Colonic mucosa (tissue), 4 donors: ENCODE measurements around the gene SLX9. TPM values are rescaled to one million over a fixed set of nuclear protein-coding genes. Genes with fewer than 3 reads are reported as not detected.

Experiments
- DNase-seq: peaks from one replicate; pipeline ENCODE4 v3.0.0-alpha.2; 2020
- H3K27ac ChIP-seq: fragments of 200-600 bp; one replicate; pipeline ENCODE4 v1.8.0; 2021
- H3K27me3 ChIP-seq: fragments of 200-600 bp; one replicate; pipeline ENCODE4 v1.8.0; 2021
- H3K36me3 ChIP-seq: fragments of 200-600 bp; one replicate; pipeline ENCODE4 v1.8.0; 2021
- H3K4me1 ChIP-seq: fragments of 200-600 bp; one replicate; pipeline ENCODE4 v1.8.0; 2021; ENCODE audit warnings: mild to moderate bottlenecking
- H3K4me3 ChIP-seq: fragments of 200-600 bp; one replicate; pipeline ENCODE4 v1.8.0; 2021
- H3K9ac ChIP-seq, 2 donors: one replicate each; pipeline ENCODE4 v1.7.0; 2013; ENCODE audit warnings: control low read depth in 2 of 2, low read depth in 2 of 2, low read length in 2 of 2
- H3K9me3 ChIP-seq: fragments of 200-600 bp; one replicate; pipeline ENCODE4 v1.8.0; 2021
- intact Hi-C: fragments of 100-400 bp; cut with DNase I; formaldehyde crosslinking; loops from one replicate; pipeline ENCODE4 v1.14.1; 2022
- total RNA-seq, 2 donors: library from RNA; stranded (reverse); fragmentation: NEBNext Ultra II Directional in 1 of 2; extraction: Animal tissue kit (Norgen Biotek cat#: 25700) in 1 of 2; gene quantifications; one replicate each; pipeline ENCODE4 v1.2.1, GENCODE V29; 2021
- TF ChIP-seq, protein P1 (sequence below): fragments of 200-600 bp; IDR thresholded peaks from one replicate; pipeline ENCODE4 v1.8.0; 2022; ENCODE audit warnings: antibody characterized with exemption, mild to moderate bottlenecking
- donor health status: healthy.
- donor health status: DM: no; HTN: no; CAD: no.
- donor health status: DM: no; HTN: no; CAD: no.

The SLX9 gene
- total RNA-seq, 2 donors from 2014 or later, result 30.6 to 50.1 TPM

DNA sequence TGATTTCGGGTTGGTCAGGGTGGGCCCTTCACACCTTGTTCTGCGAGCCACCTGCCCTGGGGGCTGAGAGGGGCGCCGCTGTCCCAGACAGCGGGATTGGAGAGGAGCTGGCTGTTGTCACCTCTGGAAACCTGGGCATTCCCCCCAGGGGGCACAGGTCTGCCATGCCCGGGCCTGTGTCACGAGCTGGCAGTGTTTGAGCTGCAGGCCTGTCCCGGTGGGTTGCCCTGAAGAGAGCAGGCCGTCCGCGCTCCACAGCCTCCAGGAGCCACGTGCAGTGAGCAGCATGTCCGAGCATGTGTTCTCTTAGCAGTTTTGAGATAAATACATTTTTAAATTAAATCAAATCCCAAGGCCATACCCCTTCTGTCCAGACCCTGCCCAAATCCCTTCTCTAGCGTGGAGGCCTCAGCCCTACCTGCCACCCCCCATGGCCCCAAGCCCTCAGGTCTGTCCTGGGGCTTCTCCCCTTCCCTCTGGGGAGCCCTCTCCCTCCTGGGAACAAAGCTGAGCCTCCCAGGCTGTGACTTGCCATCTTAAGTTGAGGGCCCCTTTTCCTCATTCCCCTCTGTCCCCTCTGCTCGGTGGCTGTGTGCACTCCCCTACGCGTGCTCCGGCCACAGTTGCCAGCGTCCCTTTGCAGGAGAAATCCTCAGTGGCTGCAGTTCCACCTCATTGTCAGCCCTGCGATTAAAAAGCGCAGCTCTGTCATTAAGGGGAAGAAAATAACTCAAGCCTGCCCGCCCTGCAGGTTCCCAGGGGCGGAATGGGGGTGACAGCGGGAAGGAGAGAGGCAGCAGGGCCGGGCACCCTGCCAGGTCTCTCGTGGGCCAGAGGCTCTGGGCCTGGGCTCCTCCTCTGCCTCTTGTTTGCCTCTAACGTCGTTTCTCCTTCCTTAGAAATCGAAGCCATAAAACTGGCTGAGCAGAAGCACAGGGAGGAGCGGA lies 26.6 kb downstream of the SLX9 start:
- no peaks in the 10 kb centered on the region for H3K27me3 ChIP-seq
- intact Hi-C loops, result no loop called here
- no peaks in the 10 kb centered on the region for H3K4me1 ChIP-seq
- no peak overlapping the region for H3K27ac ChIP-seq
- H3K9me3 ChIP-seq, result no peaks in the 10 kb centered on the region
- H3K9ac ChIP-seq, result no peak overlapping the region
- H3K36me3 ChIP-seq, result no peaks in the 10 kb centered on the region
- no peak overlapping the region for H3K4me3 ChIP-seq
- TF ChIP-seq, protein P1, sequence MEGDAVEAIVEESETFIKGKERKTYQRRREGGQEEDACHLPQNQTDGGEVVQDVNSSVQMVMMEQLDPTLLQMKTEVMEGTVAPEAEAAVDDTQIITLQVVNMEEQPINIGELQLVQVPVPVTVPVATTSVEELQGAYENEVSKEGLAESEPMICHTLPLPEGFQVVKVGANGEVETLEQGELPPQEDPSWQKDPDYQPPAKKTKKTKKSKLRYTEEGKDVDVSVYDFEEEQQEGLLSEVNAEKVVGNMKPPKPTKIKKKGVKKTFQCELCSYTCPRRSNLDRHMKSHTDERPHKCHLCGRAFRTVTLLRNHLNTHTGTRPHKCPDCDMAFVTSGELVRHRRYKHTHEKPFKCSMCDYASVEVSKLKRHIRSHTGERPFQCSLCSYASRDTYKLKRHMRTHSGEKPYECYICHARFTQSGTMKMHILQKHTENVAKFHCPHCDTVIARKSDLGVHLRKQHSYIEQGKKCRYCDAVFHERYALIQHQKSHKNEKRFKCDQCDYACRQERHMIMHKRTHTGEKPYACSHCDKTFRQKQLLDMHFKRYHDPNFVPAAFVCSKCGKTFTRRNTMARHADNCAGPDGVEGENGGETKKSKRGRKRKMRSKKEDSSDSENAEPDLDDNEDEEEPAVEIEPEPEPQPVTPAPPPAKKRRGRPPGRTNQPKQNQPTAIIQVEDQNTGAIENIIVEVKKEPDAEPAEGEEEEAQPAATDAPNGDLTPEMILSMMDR, result no peak
- no peak for DNase-seq

DNA sequence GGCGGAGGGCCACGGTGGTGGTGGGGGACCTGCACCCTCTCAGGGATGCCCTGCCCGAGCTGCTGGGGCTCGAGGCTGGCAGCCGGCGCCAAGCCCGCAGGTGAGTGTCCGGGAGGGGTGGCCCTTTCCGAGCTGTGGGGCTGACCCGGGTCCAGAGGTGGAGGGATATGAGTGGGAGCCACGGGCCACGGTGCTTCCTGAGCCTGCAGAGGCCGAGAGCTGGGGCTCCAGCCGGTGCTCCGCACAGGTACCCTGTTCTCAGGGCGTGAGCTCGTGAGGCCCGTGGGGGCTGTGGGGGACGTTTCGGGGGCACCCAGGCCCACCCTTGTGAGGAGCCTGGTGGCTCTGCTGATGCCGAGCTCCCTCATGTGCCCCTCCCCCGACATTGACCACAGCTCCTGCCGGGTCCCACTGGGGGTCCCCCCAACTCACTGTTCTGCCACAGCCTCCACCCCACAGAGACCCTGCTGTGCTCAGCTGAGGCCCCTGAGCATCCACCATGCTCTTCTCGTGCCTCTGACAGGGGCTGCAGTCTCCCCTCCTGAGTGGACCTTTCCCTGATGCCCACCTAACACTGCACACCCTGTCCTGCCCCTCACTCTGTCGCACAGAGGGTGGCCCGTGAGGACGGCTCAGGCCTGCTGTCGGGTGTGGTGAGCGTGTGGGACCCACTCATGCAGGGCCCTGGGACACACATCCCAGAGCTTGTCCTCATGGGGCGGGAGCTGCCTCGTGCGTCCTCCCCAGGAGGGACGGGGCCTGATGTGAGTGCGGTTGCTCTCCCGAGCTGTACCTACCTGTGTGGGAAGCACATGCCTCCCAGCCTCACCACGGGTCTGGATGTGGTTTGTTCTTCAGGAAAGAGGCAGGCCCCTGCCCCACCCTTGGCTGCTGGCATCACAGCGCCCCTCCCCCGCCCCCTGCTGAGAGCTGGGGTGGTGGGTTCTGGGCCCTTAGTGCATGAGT lies 27.5 kb downstream of the SLX9 start:
- no peak for DNase-seq
- Histone ChIP-seq H3K4me1 (no peaks in the 10 kb centered on the region), H3K27me3 (no peaks in the 10 kb centered on the region), H3K9ac (peak overlapping the region in 1 of 2 donors; percentile 27), H3K4me3 (no peak overlapping the region), H3K27ac (no peak overlapping the region), H3K9me3 (no peaks in the 10 kb centered on the region), H3K36me3 (no peaks in the 10 kb centered on the region)
- intact Hi-C loops, result no loop called here
- TF ChIP-seq, protein P1, result no peak

DNA sequence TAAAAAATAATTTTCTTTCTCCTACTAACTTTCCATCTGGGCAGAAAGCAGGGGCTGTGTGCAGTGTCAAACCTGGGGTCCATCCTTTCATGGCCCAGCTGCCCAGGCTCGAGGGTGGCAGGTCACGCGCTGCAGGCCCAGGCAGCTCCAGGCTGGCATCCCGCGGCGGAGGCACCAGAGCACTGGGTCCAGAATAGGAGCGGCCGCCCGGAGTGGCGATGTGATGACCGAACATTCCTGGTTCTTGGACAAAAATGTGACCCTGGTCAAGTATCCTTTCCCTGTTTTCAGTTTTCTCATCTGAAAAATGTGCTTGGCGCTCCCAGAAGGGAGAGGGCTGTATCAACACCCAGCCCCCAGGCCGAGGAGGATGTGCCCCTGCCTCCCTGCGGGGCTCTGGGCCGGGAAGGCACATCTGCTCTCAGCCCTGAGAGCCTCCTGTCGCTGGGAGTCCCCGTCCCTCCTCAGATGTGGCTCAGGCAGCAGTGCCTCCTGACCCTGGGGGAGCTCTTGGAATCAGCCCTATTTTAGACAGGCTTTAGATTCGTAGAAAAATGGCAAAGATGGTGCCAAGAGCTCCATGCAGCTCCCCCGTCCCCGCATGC lies 29.3 kb downstream of the SLX9 start:
- H3K4me1 ChIP-seq, result no peaks in the 10 kb centered on the region
- DNase-seq, result no peak
- intact Hi-C loops, result no loop called here
- no peak overlapping the region for H3K27ac ChIP-seq
- H3K36me3 ChIP-seq, result no peaks in the 10 kb centered on the region
- no peaks in the 10 kb centered on the region for H3K9me3 ChIP-seq
- peak overlapping the region in 1 of 2 donors; percentile 5 for H3K9ac ChIP-seq
- H3K4me3 ChIP-seq, result no peak overlapping the region
- no peaks in the 10 kb centered on the region for H3K27me3 ChIP-seq
- TF ChIP-seq, protein P1, result no peak

DNA sequence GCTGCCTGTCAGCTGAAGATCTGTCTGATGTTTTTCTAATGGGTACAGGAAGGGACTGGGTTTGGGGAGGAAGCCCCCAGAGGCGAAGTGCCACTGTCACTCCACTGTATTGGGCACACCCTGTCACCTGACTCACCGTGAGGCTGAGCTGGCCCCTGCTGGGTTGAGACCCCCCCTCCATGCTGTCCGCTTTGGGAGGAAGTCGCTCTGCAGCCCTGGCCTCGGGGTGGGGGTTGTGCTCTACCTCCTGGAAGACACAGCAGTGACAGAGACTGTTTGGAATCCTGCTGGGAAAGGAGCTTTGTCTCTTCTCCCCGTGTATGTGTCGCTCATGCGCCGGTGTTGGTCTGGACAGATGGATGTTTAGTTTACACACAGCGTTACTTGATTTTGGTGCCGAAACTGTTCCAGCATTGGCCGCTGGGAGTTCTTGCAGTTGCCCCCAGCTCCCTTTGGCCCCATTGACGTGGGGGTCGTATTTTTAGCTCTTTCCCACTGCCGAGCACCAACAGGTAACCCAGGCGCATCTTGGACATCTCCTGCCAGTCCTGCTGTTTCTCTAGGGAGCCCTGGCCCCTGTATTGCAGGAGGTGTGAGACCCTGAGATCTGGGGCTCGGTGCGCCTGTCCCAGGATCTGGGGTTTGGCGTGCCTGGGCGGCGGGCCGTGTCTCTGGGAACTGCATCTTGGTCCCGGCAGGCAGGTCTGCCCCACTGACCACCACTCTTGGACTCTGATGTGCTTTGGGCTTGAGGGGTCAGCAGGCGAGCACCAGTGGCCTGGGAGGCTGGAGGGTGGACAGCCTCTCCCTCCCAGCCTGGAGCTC lies 30.3 kb downstream of the SLX9 start:
- Histone ChIP-seq H3K9ac (no peak overlapping the region), H3K27me3 (no peaks in the 10 kb centered on the region), H3K4me1 (no peaks in the 10 kb centered on the region), H3K9me3 (no peaks in the 10 kb centered on the region), H3K36me3 (no peaks in the 10 kb centered on the region), H3K4me3 (no peak overlapping the region), H3K27ac (no peak overlapping the region)
- intact Hi-C loops, result no loop called here
- DNase-seq, result no peak
- TF ChIP-seq, protein P1, result no peak
